Gastroesophageal sphincter (tissue), 4 donors: ENCODE measurements around the gene C11orf86. TPM values are rescaled to one million over a fixed set of nuclear protein-coding genes. Genes with fewer than 3 reads are reported as not detected.
"Not testable (repeated sequence)": the region's sequence is repeated elsewhere in the genome, so short reads cannot be mapped to it uniquely, and the experiment has no call there.

Experiments
- ATAC-seq: fragments of 150-250 bp; one replicate; pipeline ENCODE4 v1.9.1; 2016; ENCODE audit warnings: mild to moderate bottlenecking, moderate library complexity
- H3K27ac ChIP-seq, 4 donors: fragments of 200-600 bp; sonication (generic) in 3 of 4; 1 replicate in 3 of 4; 2 replicates in 1 of 4; pipeline ENCODE4 v1.5.1; 2016 to 2019
- H3K27me3 ChIP-seq: fragments of 200-600 bp; sonication (generic); one replicate; pipeline ENCODE4 v1.5.1; 2019
- H3K36me3 ChIP-seq, 2 donors: fragments of 200-600 bp; sonication (generic); one replicate each; pipeline ENCODE4 v1.5.1; 2019; ENCODE audit warnings: control low read depth in 1 of 2
- H3K4me1 ChIP-seq, 3 donors: fragments of 200-600 bp; sonication (generic); 1 replicate in 2 of 3; 2 replicates in 1 of 3; pipeline ENCODE4 v1.5.1; 2016 to 2019; ENCODE audit warnings: control low read depth in 2 of 3
- H3K4me3 ChIP-seq, 2 donors: fragments of 200-600 bp; sonication (generic); one replicate each; pipeline ENCODE4 v1.5.1; 2019; ENCODE audit warnings: mild to moderate bottlenecking in 1 of 2, moderate library complexity in 1 of 2
- H3K9me3 ChIP-seq, 3 donors: fragments of 200-600 bp; sonication (generic); one replicate each; pipeline ENCODE4 v1.5.1; 2017 to 2019; ENCODE audit warnings: control low read depth in 2 of 3
- CTCF ChIP-seq, 4 experiments: fragments of 200-600 bp in 2 of 4; fragments of 450-650 bp in 2 of 4; sonication (generic) in 1 of 4; IDR thresholded peaks; one replicate each; pipeline ENCODE4 v1.5.1; 2017 to 2019; ENCODE audit warnings: antibody characterized with exemption in 4 of 4, mild to moderate bottlenecking in 2 of 4, moderate library complexity in 2 of 4
- EP300 ChIP-seq: sonication (generic); formaldehyde crosslinking; IDR thresholded peaks from one replicate; pipeline ENCODE4 v1.6.1; 2017; ENCODE audit warnings: antibody characterized with exemption, mild to moderate bottlenecking
- POLR2A ChIP-seq, 2 donors: fragments of 450-650 bp; IDR thresholded peaks; one replicate each; pipeline ENCODE4 v1.6.1; 2017; ENCODE audit warnings: antibody characterized with exemption in 2 of 2, mild to moderate bottlenecking in 2 of 2, moderate library complexity in 1 of 2
- POLR2AphosphoS5 ChIP-seq: sonication (generic); formaldehyde crosslinking; IDR thresholded peaks from one replicate; pipeline ENCODE4 v1.6.1; 2017; ENCODE audit warnings: antibody characterized with exemption
- WGBS, 2 donors: methylation state at CpG; one replicate each; pipeline ENCODE4 v1.1.5; 2018; ENCODE audit warnings: low coverage in 1 of 2; 5-methylcytosine and 5-hydroxymethylcytosine counted together
- total RNA-seq, 4 donors: library from RNA; depleted of rRNA; stranded (reverse); fragments of >200 nt; gene quantifications; one replicate each; pipeline ENCODE4 v1.1.0, GENCODE V29; 2016

Gene C11orf86
- total RNA-seq, 4 donors from 2014 or later: not detected

- 74 to 76% methylated on average over 3 to 6 of the region's 7 CpGs for WGBS, 2 donors
- no peaks in the 10 kb centered on the region for H3K27me3 ChIP-seq
- peaks cover 0 to 21% (median 15%) of the 10 kb centered on the region in 3 donors for H3K4me1 ChIP-seq
- H3K9me3 ChIP-seq: no peaks in the 10 kb centered on the region
- TF ChIP-seq CTCF (IDR thresholded peaks at IDR 0.05) (no peak), POLR2A (IDR thresholded peaks at IDR 0.05) (no peak), POLR2AphosphoS5 (no peak), EP300 (no peak)
- H3K27ac ChIP-seq: peak overlapping the region in 1 of 4 donors; percentile 90
- ATAC-seq: no peak
- no peaks in the 10 kb centered on the region for H3K36me3 ChIP-seq
- no peak overlapping the region for H3K4me3 ChIP-seq
Observed at GRCh38 chr11:66956689-66957290, 18.3 kb upstream of the C11orf86 start.

GRCh38 chr11:66957971-66958231 lies 17.2 kb upstream of the C11orf86 start:
- peaks cover 0 to 21% (median 15%) of the 10 kb centered on the region in 3 donors for H3K4me1 ChIP-seq
- H3K27ac ChIP-seq: peak overlapping the region; percentile 49 to 90 (median 84)
- no peaks in the 10 kb centered on the region for H3K36me3 ChIP-seq
- H3K27me3 ChIP-seq: no peaks in the 10 kb centered on the region
- TF ChIP-seq POLR2A (IDR thresholded peaks at IDR 0.05): no peak
- no peak for TF ChIP-seq EP300
- no peak for TF ChIP-seq CTCF (IDR thresholded peaks at IDR 0.05)
- TF ChIP-seq POLR2AphosphoS5: no peak
- H3K9me3 ChIP-seq: no peaks in the 10 kb centered on the region
- ATAC-seq: peak; percentile 27
- WGBS, 2 donors: no CpG with 5 or more reads among the region's 40 CpGs
- peak overlapping the region; percentile 55 to 80 for H3K4me3 ChIP-seq

GRCh38 chr11:66958232-66958955 lies 16.7 kb upstream of the C11orf86 start, which contains the start of gene PC:
PC (minus strand) TSS chr11:66958383; CDS start chr11:66872159, 86,224 bp downstream.
- no peak for TF ChIP-seq EP300
- peak in 1 of 4 experiments; percentile 5 for TF ChIP-seq CTCF (IDR thresholded peaks at IDR 0.05)
- TF ChIP-seq POLR2A (IDR thresholded peaks at IDR 0.05): peak; percentile 77 to 78
- TF ChIP-seq POLR2AphosphoS5: peak; percentile 88
- Histone ChIP-seq H3K27ac (peak within 1 kb of the TSS; percentile 49 to 90 (median 84)), H3K4me1 (peaks cover 0 to 21% (median 15%) of the 10 kb centered on the region in 3 donors), H3K9me3 (no peaks in the 10 kb centered on the region), H3K4me3 (peak within 1 kb of the TSS; percentile 55 to 80), H3K36me3 (no peaks in the 10 kb centered on the region), H3K27me3 (no peaks in the 10 kb centered on the region)
- WGBS, 2 donors: 5% methylated on average over 11 of the region's 74 CpGs; no CpG with 5 or more reads in 1 of the 2 donors
- peak; percentile 97 for ATAC-seq

GRCh38 chr11:66958956-66959274 lies 16.2 kb upstream of the C11orf86 start:
- no peak for TF ChIP-seq POLR2A (IDR thresholded peaks at IDR 0.05)
- TF ChIP-seq POLR2AphosphoS5: no peak
- no peak for TF ChIP-seq EP300
- no peak for TF ChIP-seq CTCF (IDR thresholded peaks at IDR 0.05)
- WGBS, 2 donors: 20 to 32% methylated on average over 6 to 10 of the region's 10 CpGs
- peaks cover 0 to 21% (median 15%) of the 10 kb centered on the region in 3 donors for H3K4me1 ChIP-seq
- no peak for ATAC-seq
- peak overlapping the region in 1 of 2 donors; percentile 80 for H3K4me3 ChIP-seq
- H3K36me3 ChIP-seq: no peaks in the 10 kb centered on the region
- no peaks in the 10 kb centered on the region for H3K9me3 ChIP-seq
- peak overlapping the region in 3 of 4 donors; percentile 80 to 90 (median 88) for H3K27ac ChIP-seq
- no peaks in the 10 kb centered on the region for H3K27me3 ChIP-seq

GRCh38 chr11:66961691-66962213 lies 13.4 kb upstream of the C11orf86 start:
- ATAC-seq: not testable (repeated sequence)
- WGBS, 2 donors: 73 to 95% methylated on average over 4 to 5 of the region's 5 CpGs

More at GRCh38 chr11:66961691-66962213, 13.4 kb upstream of the C11orf86 start:
- not testable (repeated sequence) for H3K4me3 ChIP-seq, H3K27me3 ChIP-seq, H3K9me3 ChIP-seq, H3K36me3 ChIP-seq, H3K27ac ChIP-seq
- peaks cover 0 to 19% (median 15%) of the 10 kb centered on the region in 3 donors for H3K4me1 ChIP-seq
